ENCODE data around the gene ITGAV.

ITGAV gene

GRCh38 chr2:186551323-186552050, 38.4 kb upstream of the ITGAV start:
- no peak for TF ChIP-seq CTCF (IDR thresholded peaks at IDR 0.05; ENCODE audit: insufficient read depth, low read length, missing control alignments)
- DNase-seq (ENCODE audit: low read depth, low spot score), result peak; percentile 42
- POLR2A ChIA-PET, result interaction anchor here (0.9 to 2.7 kb wide), 2 partner anchors 32 to 38 kb away, joined by 3 to 10 read pairs; partner anchors contain the start of gene ITGAV

GRCh38 chr2:186554429-186554828, 35.4 kb upstream of the ITGAV start:
- ChIA-PET CTCF (interaction anchor here (1.3 kb wide), 1 partner anchor 86 kb away, joined by 3 read pairs; no protein-coding TSS in a partner anchor), POLR2A (interaction anchor here (1.2 kb wide), 1 partner anchor 10 kb away, joined by 5 read pairs; no protein-coding TSS in a partner anchor)
- no peak for TF ChIP-seq CTCF (IDR thresholded peaks at IDR 0.05; ENCODE audit: insufficient read depth, low read length, missing control alignments)
- no peak overlapping the region for H3K4me3 ChIP-seq (ENCODE audit: low read depth, low read length)
- no peak for DNase-seq (ENCODE audit: low read depth, low spot score)

More at GRCh38 chr2:186551323-186552050, 38.4 kb upstream of the ITGAV start:
- H3K4me3 ChIP-seq (ENCODE audit: low read depth, low read length), result no peak overlapping the region
- CTCF ChIA-PET, result interaction anchor here (0.8 to 1.1 kb wide), 2 partner anchors 11 to 90 kb away, joined by 3 read pairs; no protein-coding TSS in a partner anchor

- H3K4me3 ChIP-seq (ENCODE audit: low read depth, low read length), result no peak overlapping the region
- ChIA-PET POLR2A (interaction anchor here (1.2 kb wide), 1 partner anchor 11 kb away, joined by 5 read pairs; no protein-coding TSS in a partner anchor), CTCF (interaction anchor here (1.3 kb wide), 1 partner anchor 86 kb away, joined by 3 read pairs; no protein-coding TSS in a partner anchor)
- no peak for TF ChIP-seq CTCF (IDR thresholded peaks at IDR 0.05; ENCODE audit: insufficient read depth, low read length, missing control alignments)
- DNase-seq (ENCODE audit: low read depth, low spot score), result no peak
Observed at GRCh38 chr2:186554850-186555671, 34.8 kb upstream of the ITGAV start.

- TF ChIP-seq CTCF (IDR thresholded peaks at IDR 0.05; ENCODE audit: insufficient read depth, low read length, missing control alignments), result no peak
- ChIA-PET CTCF (interaction anchor here (1.4 kb wide), 1 partner anchor 14 kb away, joined by 4 read pairs; no protein-coding TSS in a partner anchor), POLR2A (interaction anchor here (1.0 kb wide), 1 partner anchor 31 kb away, joined by 4 read pairs; the partner anchor contains the start of gene ITGAV)
- no peak overlapping the region for H3K4me3 ChIP-seq (ENCODE audit: low read depth, low read length)
- no peak for DNase-seq (ENCODE audit: low read depth, low spot score)
Observed at GRCh38 chr2:186558512-186559276, 31.2 kb upstream of the ITGAV start.

GRCh38 chr2:186559370-186559769, 30.5 kb upstream of the ITGAV start:
- no peak for DNase-seq (ENCODE audit: low read depth, low spot score)
- CTCF ChIA-PET, result interaction anchor here (1.4 kb wide), 1 partner anchor 15 kb away, joined by 4 read pairs; no protein-coding TSS in a partner anchor
- H3K4me3 ChIP-seq (ENCODE audit: low read depth, low read length), result no peak overlapping the region
- POLR2A ChIA-PET, result no interaction called here
- TF ChIP-seq CTCF (IDR thresholded peaks at IDR 0.05; ENCODE audit: insufficient read depth, low read length, missing control alignments), result no peak
